Upper lobe of left lung (tissue), 6 donors: Measurements from ENCODE around the gene TRIM67. TPM values are rescaled to one million over a fixed set of nuclear protein-coding genes. Genes with fewer than 3 reads are reported as not detected.

Experiments used
- ATAC-seq, 2 donors: fragments of 200-7000 bp; cut with Tn5 transposase; one replicate each; pipeline ENCODE4 v1.9.1; 2022; ENCODE audit warnings: mild to moderate bottlenecking in 2 of 2, moderate library complexity in 2 of 2; ENCODE audit not compliant: low FRiP score in 2 of 2
- DNase-seq, 2 donors: peaks; one replicate each; pipeline ENCODE4 v3.0.0-alpha.2; 2019 to 2020
- H3K27ac ChIP-seq, 4 donors: fragments of 200-600 bp; sonication (generic); one replicate each; pipeline ENCODE4 v1.5.1; 2016 to 2019
- H3K27me3 ChIP-seq, 4 donors: fragments of 200-600 bp; sonication (generic); one replicate each; pipeline ENCODE4 v1.5.1; 2017 to 2019
- H3K36me3 ChIP-seq, 4 donors: fragments of 200-600 bp; sonication (generic); one replicate each; pipeline ENCODE4 v1.5.1; 2016 to 2019
- H3K4me1 ChIP-seq, 4 donors: fragments of 200-600 bp; sonication (generic); one replicate each; pipeline ENCODE4 v1.5.1; 2018 to 2019
- H3K4me3 ChIP-seq, 4 donors: fragments of 200-600 bp; sonication (generic); one replicate each; pipeline ENCODE4 v1.5.1; 2017 to 2019; ENCODE audit warnings: mild to moderate bottlenecking in 2 of 4, moderate library complexity in 1 of 4
- H3K9me3 ChIP-seq, 4 donors: fragments of 200-600 bp; sonication (generic); one replicate each; pipeline ENCODE4 v1.5.1; 2018 to 2019
- EP300 ChIP-seq, 4 donors: sonication (generic); formaldehyde crosslinking; IDR thresholded peaks; one replicate each; pipeline ENCODE4 v1.5.1; 2017; ENCODE audit warnings: antibody characterized with exemption in 4 of 4, control low read depth in 2 of 4
- POLR2A ChIP-seq, 4 donors: fragments of 450-650 bp; IDR thresholded peaks; one replicate each; pipeline ENCODE4 v1.5.1; 2016 to 2017; ENCODE audit warnings: antibody characterized with exemption in 4 of 4, mild to moderate bottlenecking in 2 of 4
- POLR2AphosphoS5 ChIP-seq, 2 donors: sonication (generic); formaldehyde crosslinking; IDR thresholded peaks; one replicate each; pipeline ENCODE4 v1.5.1; 2017; ENCODE audit warnings: antibody characterized with exemption in 2 of 2
- WGBS, 2 donors: methylation state at CpG; one replicate each; pipeline ENCODE4 v1.1.5; 2017 to 2018; 5-methylcytosine and 5-hydroxymethylcytosine counted together
- total RNA-seq, 6 donors: library from RNA; depleted of rRNA in 4 of 6; stranded (reverse); fragments of >200 nt in 4 of 6; gene quantifications; one replicate each; pipeline versions ENCODE4 v1.1.0 to v1.2.1, GENCODE V29; 2016 to 2021
- TF ChIP-seq, protein P1 (sequence below), 6 experiments: fragments of 450-650 bp in 4 of 6; fragments of 200-600 bp in 2 of 6; sonication (generic) in 2 of 6; IDR thresholded peaks; one replicate each; pipeline ENCODE4 v1.5.1; 2016 to 2019; ENCODE audit warnings: antibody characterized with exemption in 6 of 6
- donor health status: DM: no; HTN: no; CAD: no; lungs with moderate emphysema.
- donor health status: DM: no; HTN: yes; CAD: no; lungs with severe emphysema.

Gene TRIM67
- total RNA-seq, 6 donors from 2014 or later, result 0.03 TPM; not detected in 5

DNA sequence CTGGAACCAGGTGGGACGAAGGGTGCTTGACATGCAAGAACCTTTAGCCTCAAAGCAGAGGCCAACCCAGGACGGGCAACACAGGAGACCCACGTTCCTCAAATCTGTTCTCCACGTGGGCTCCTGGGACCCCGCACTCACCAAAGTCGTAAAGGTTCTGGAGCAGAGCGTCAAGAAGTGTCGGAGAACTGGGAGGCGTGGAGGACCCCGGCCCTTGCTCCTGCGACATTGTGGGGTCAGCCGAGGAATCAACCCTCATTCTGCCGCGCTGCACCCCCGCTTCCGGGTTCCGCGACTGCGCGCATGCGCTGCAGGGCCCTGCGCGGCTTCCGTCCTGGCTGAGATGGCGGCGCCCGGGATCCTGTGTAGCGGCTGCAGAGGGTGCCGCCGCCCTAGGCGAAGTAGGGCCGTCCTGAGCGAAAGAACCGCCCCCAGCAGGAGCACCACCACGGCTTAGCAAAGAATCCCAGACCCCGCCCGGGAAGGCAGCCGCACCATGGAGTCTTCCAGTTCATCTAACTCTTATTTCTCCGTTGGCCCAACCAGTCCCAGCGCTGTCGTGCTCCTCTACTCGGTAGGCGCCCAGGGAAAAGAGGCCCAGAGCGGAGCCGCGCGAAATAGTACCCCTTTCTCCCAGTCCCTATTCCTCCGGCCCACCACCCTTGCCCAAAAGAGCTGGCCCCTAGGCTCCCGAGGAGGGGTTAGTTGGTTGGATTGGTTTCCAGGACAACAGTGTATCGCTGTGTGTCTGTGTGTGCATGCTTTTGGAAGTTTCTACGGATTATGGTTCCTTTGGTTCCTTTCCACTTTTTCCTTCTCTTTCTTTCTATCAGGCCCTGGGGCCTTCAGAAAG lies 79.3 kb downstream of the TRIM67 start, which contains the start of gene GNPAT:
GNPAT (plus strand) TSS at position 330 of the 853 bp plus-strand sequence; CDS start at position 497, 167 bp downstream.
- Histone ChIP-seq H3K27me3 (no peaks in the 10 kb centered on the region), H3K4me1 (peaks cover 23 to 29% (median 27%) of the 10 kb centered on the region in 4 donors), H3K36me3 (peaks cover 0 to 28% (median 12%) of the 10 kb centered on the region in 4 donors), H3K4me3 (peak within 1 kb of the TSS; percentile 46 to 82 (median 70)), H3K27ac (peak within 1 kb of the TSS; percentile 82 to 90 (median 87)), H3K9me3 (no peaks in the 10 kb centered on the region)
- DNase-seq (peak; percentile 86 to 98), ATAC-seq (peak; percentile 97 to 99)
- peak; percentile 86 to 96 for TF ChIP-seq POLR2AphosphoS5 (IDR thresholded peaks at IDR 0.05)
- TF ChIP-seq EP300 (IDR thresholded peaks at IDR 0.05), result no peak
- TF ChIP-seq POLR2A (IDR thresholded peaks at IDR 0.05), result peak in 3 of 4 donors; percentile 69 to 95 (median 90)
- TF ChIP-seq, protein P1, sequence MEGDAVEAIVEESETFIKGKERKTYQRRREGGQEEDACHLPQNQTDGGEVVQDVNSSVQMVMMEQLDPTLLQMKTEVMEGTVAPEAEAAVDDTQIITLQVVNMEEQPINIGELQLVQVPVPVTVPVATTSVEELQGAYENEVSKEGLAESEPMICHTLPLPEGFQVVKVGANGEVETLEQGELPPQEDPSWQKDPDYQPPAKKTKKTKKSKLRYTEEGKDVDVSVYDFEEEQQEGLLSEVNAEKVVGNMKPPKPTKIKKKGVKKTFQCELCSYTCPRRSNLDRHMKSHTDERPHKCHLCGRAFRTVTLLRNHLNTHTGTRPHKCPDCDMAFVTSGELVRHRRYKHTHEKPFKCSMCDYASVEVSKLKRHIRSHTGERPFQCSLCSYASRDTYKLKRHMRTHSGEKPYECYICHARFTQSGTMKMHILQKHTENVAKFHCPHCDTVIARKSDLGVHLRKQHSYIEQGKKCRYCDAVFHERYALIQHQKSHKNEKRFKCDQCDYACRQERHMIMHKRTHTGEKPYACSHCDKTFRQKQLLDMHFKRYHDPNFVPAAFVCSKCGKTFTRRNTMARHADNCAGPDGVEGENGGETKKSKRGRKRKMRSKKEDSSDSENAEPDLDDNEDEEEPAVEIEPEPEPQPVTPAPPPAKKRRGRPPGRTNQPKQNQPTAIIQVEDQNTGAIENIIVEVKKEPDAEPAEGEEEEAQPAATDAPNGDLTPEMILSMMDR (IDR thresholded peaks at IDR 0.05), result peak in 1 of 6 experiments; percentile 20
- WGBS, 2 donors, result 1% methylated on average over 24 to 39 of the region's 51 CpGs

DNA sequence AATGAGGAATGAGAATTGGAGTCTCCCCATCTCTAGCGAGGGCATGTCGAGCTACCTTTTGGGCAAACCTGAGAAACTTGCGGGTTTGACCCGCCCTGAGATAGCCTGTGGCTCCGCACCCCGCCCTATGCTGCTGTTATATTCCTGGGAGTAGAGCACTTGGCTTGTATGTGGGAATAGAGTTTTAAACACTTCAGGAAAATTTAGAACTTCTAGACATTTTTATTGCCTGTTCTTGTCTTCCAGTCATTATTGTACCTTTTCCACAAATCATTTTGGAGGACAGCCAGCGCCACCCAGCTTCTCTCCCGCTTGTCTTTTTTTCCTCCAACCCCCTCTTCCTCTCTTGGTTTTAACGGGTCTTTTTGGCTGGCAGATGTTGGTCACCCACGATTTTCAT lies 79.9 kb downstream of the TRIM67 start:
- H3K4me3 ChIP-seq, result peak overlapping the region; percentile 46 to 82 (median 70)
- DNase-seq (peak in 1 of 2 donors; percentile 31), ATAC-seq (peak; percentile 54 to 59)
- no peak for TF ChIP-seq EP300 (IDR thresholded peaks at IDR 0.05)
- TF ChIP-seq POLR2AphosphoS5 (IDR thresholded peaks at IDR 0.05), result no peak
- TF ChIP-seq POLR2A (IDR thresholded peaks at IDR 0.05), result no peak
- TF ChIP-seq, protein P1 (IDR thresholded peaks at IDR 0.05), result no peak
- no peaks in the 10 kb centered on the region for H3K9me3 ChIP-seq
- H3K27ac ChIP-seq, result peak overlapping the region; percentile 82 to 90 (median 87)
- peaks cover 23 to 29% (median 27%) of the 10 kb centered on the region in 4 donors for H3K4me1 ChIP-seq
- H3K36me3 ChIP-seq, result peaks cover 0 to 21% (median 12%) of the 10 kb centered on the region in 4 donors
- H3K27me3 ChIP-seq, result no peaks in the 10 kb centered on the region
- WGBS, 2 donors, result 1% methylated on average over 10 of the region's 10 CpGs

DNA sequence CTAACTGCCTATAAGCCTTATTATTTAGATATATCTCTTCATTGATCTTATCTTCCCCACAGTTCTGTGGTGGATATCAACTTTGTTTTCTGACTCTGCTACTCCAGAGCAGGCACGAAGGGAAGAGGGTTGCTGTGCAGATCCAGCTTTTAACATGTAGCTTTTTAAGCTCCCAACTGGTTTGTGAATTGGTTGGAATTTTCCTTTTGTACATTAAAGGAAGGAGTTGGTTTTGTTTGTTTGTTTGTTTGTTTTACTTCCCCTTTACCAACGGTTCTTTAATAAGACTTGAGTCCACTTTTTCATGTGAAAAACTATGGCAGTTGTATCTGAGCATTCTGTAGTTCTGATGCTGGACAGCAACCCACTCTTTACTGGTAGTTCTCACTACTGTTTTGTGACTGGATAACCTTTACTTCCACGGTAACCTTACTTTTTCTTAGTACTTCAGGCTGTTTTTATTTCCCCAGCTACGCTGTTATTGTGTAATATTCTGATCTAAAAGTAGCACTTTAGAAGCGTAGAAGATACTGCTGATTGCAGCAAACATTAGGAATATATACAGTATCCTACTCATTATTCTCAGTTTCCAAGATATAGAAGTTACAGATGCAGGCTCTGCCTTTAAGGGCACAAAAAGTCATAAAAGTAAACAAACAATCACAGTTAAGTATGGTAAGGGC lies 80.8 kb downstream of the TRIM67 start:
- ATAC-seq (no peak), DNase-seq (no peak)
- no peak for TF ChIP-seq EP300 (IDR thresholded peaks at IDR 0.05)
- no peak for TF ChIP-seq POLR2A (IDR thresholded peaks at IDR 0.05)
- TF ChIP-seq, protein P1 (IDR thresholded peaks at IDR 0.05), result no peak
- TF ChIP-seq POLR2AphosphoS5 (IDR thresholded peaks at IDR 0.05), result no peak
- Histone ChIP-seq H3K4me1 (peaks cover 23 to 29% (median 27%) of the 10 kb centered on the region in 4 donors), H3K4me3 (peak overlapping the region in 2 of 4 donors; percentile 65 to 82), H3K27me3 (no peaks in the 10 kb centered on the region), H3K9me3 (no peaks in the 10 kb centered on the region), H3K36me3 (peaks cover 0 to 12% (median 7%) of the 10 kb centered on the region in 4 donors), H3K27ac (peak overlapping the region in 1 of 4 donors; percentile 90)
- WGBS, 2 donors, result 25 to 33% methylated on average over 5 of the region's 5 CpGs

DNA sequence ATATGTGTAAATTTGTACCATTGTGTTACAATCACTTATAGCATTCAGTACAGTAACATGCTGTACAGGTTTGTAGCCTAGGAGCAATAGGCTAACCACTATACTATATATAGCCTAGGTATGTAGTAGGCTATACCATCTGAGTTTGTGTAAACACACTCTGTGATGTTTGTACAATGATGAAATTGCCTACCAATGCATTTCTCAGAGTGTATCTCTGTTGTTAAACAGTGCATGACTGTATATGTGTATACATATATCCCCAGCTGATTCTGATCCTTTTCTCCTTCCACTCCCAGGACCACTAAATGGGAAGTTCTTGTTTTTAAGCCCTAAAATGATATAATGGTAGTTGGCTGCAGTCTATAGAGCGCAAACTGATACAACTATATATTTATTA lies 86.9 kb downstream of the TRIM67 start:
- Histone ChIP-seq H3K36me3 (peaks cover 0 to 25% (median 6%) of the 10 kb centered on the region in 4 donors), H3K27ac (no peak overlapping the region), H3K27me3 (no peaks in the 10 kb centered on the region), H3K4me1 (no peaks in the 10 kb centered on the region), H3K9me3 (no peaks in the 10 kb centered on the region), H3K4me3 (no peak overlapping the region)
- no peak for ATAC-seq
- WGBS, 2 donors, result 96 to 97% methylated on average over 1 of the region's 1 CpG
- no peak for DNase-seq
- no peak for TF ChIP-seq EP300 (IDR thresholded peaks at IDR 0.05)
- TF ChIP-seq POLR2A (IDR thresholded peaks at IDR 0.05), result no peak
- TF ChIP-seq, protein P1 (IDR thresholded peaks at IDR 0.05), result no peak
- no peak for TF ChIP-seq POLR2AphosphoS5 (IDR thresholded peaks at IDR 0.05)
